Neural progenitor cell (in vitro differentiated cells): ENCODE measurements around the gene TRANK1. TPM values are rescaled to one million over a fixed set of nuclear protein-coding genes. Genes with fewer than 3 reads are reported as not detected.

Experiments used
- DNase-seq: peaks from one replicate; pipeline ENCODE4 v3.0.0-alpha.2; 2016; ENCODE audit warnings: low spot score
- H2AFZ ChIP-seq: fragments of 200-600 bp; sonication (generic); replicated peaks from 2 replicates; pipeline ENCODE4 v1.6.1; 2016; ENCODE audit warnings: antibody characterized with exemption
- H3F3A ChIP-seq: fragments of 200-600 bp; sonication (generic); 2 replicates; pipeline ENCODE4 v1.6.1; 2016; ENCODE audit warnings: antibody characterized with exemption, low read depth
- H3K27ac ChIP-seq: fragments of 200-600 bp; sonication (generic); 2 replicates; pipeline ENCODE4 v1.5.1; 2016; ENCODE audit warnings: mild to moderate bottlenecking
- H3K27me3 ChIP-seq: fragments of 200-600 bp; sonication (generic); 2 replicates; pipeline ENCODE4 v1.6.1; 2016; ENCODE audit warnings: mild to moderate bottlenecking, moderate library complexity
- H3K36me3 ChIP-seq: fragments of 200-600 bp; sonication (generic); 2 replicates; pipeline ENCODE4 v1.5.1; 2016
- H3K4me1 ChIP-seq: fragments of 200-600 bp; sonication (generic); 2 replicates; pipeline ENCODE4 v1.6.1; 2016; ENCODE audit warnings: mixed run types
- H3K4me2 ChIP-seq: fragments of 200-600 bp; sonication (generic); 2 replicates; pipeline ENCODE4 v1.6.1; 2016
- H3K4me3 ChIP-seq: fragments of 200-600 bp; sonication (generic); 2 replicates; pipeline ENCODE4 v1.5.1; 2016
- H3K79me2 ChIP-seq: fragments of 200-600 bp; sonication (generic); 2 replicates; pipeline ENCODE4 v1.6.1; 2016; ENCODE audit warnings: low read depth
- H3K9ac ChIP-seq: fragments of 200-600 bp; sonication (generic); 2 replicates; pipeline ENCODE4 v1.6.1; 2016
- H3K9me3 ChIP-seq: fragments of 200-600 bp; sonication (generic); 2 replicates; pipeline ENCODE4 v1.5.1; 2016; ENCODE audit warnings: low read depth
- H4K20me1 ChIP-seq: fragments of 200-600 bp; sonication (generic); 2 replicates; pipeline ENCODE4 v1.6.1; 2016; ENCODE audit warnings: low read depth
- H3K27ac Mint-ChIP-seq: 3 replicates; pipeline ENCODE4 v1.8.0; 2021; ENCODE audit warnings: mixed read lengths
- H3K27me3 Mint-ChIP-seq: 2 replicates; pipeline ENCODE4 v1.8.0; 2022; ENCODE audit warnings: low read depth, mild to moderate bottlenecking, inconsistent platforms, moderate library complexity, mixed read lengths; ENCODE audit not compliant: insufficient read depth
- H3K36me3 Mint-ChIP-seq: 3 replicates; pipeline ENCODE4 v1.8.0; 2021; ENCODE audit warnings: mixed read lengths
- H3K4me1 Mint-ChIP-seq: 3 replicates; pipeline ENCODE4 v1.8.0; 2021; ENCODE audit warnings: mixed read lengths
- H3K4me3 Mint-ChIP-seq: 3 replicates; pipeline ENCODE4 v1.8.0; 2021; ENCODE audit warnings: mild to moderate bottlenecking, moderate library complexity, mixed read lengths
- H3K9me3 Mint-ChIP-seq: 3 replicates; pipeline ENCODE4 v1.8.0; 2020; ENCODE audit warnings: mixed read lengths
- CTCF ChIP-seq: fragments of 200-600 bp; sonication (generic); IDR thresholded peaks from 2 replicates; pipeline ENCODE4 v1.5.1; 2017; ENCODE audit warnings: antibody characterized with exemption, mild to moderate bottlenecking
- EZH2 ChIP-seq: fragments of 200-600 bp; sonication (generic); IDR thresholded peaks from 2 replicates; pipeline ENCODE4 v1.6.1; 2017; ENCODE audit warnings: antibody characterized with exemption, mild to moderate bottlenecking, moderate library complexity
- EZH2phosphoT487 ChIP-seq: fragments of 200-600 bp; sonication (generic); IDR thresholded peaks from 2 replicates; pipeline ENCODE4 v1.6.1; 2017; ENCODE audit warnings: antibody characterized with exemption
- total RNA-seq: library from RNA; depleted of rRNA; stranded (reverse); fragments of >200 nt; gene quantifications from 2 replicates; pipeline ENCODE4 v1.2.3, GENCODE V29; 2015; ENCODE audit warnings: low replicate concordance

Gene TRANK1
- total RNA-seq, 1 donor from 2014 or later = 10.5 TPM

- H3K4me1 ChIP-seq = peaks cover 3% of the 10 kb centered on the region
- Mint-ChIP-seq H3K27me3 (no peaks in the 10 kb centered on the region), H3K4me1 (no peaks in the 10 kb centered on the region), H3K36me3 (peaks cover 2% of the 10 kb centered on the region), H3K4me3 (no peak overlapping the region), H3K27ac (no peak overlapping the region), H3K9me3 (peaks cover 4% of the 10 kb centered on the region)
- no peak for DNase-seq
- H3K27ac ChIP-seq = no peak overlapping the region
- no peaks in the 10 kb centered on the region for H3K9me3 ChIP-seq
- no peaks in the 10 kb centered on the region for H3K36me3 ChIP-seq
- no peaks in the 10 kb centered on the region for H3K27me3 ChIP-seq
- H4K20me1 ChIP-seq = no peaks in the 10 kb centered on the region
- no peak overlapping the region for H3K9ac ChIP-seq
- H3K4me2 ChIP-seq = no peak overlapping the region
- H2AFZ ChIP-seq = no peak overlapping the region
- H3F3A ChIP-seq = no peaks in the 10 kb centered on the region
- no peaks in the 10 kb centered on the region for H3K79me2 ChIP-seq
- H3K4me3 ChIP-seq = no peak overlapping the region
- TF ChIP-seq EZH2phosphoT487 (no peak), CTCF (no peak), EZH2 (no peak)
Measured at GRCh38 chr3:36846406-36846805, 98.4 kb downstream of the TRANK1 start.

GRCh38 chr3:36843065-36844051 lies 101.5 kb downstream of the TRANK1 start:
- H3K27ac ChIP-seq = no peak overlapping the region
- peak; percentile 65 for DNase-seq
- H3K9me3 Mint-ChIP-seq = peaks cover 6% of the 10 kb centered on the region
- H3K27me3 Mint-ChIP-seq = no peaks in the 10 kb centered on the region
- no peaks in the 10 kb centered on the region for H3F3A ChIP-seq
- peak; percentile 73 for TF ChIP-seq CTCF
- TF ChIP-seq EZH2phosphoT487 = no peak
- H3K9ac ChIP-seq = no peak overlapping the region
- H4K20me1 ChIP-seq = no peaks in the 10 kb centered on the region
- H3K4me2 ChIP-seq = no peak overlapping the region
- H3K9me3 ChIP-seq = no peaks in the 10 kb centered on the region
- no peak overlapping the region for H3K27ac Mint-ChIP-seq
- no peaks in the 10 kb centered on the region for H3K36me3 ChIP-seq
- no peaks in the 10 kb centered on the region for H3K27me3 ChIP-seq
- H3K79me2 ChIP-seq = no peaks in the 10 kb centered on the region
- no peak overlapping the region for H3K4me3 ChIP-seq
- H3K4me3 Mint-ChIP-seq = no peak overlapping the region
- H3K4me1 ChIP-seq = peaks cover 3% of the 10 kb centered on the region
- H2AFZ ChIP-seq = peak overlapping the region; percentile 74
- no peaks in the 10 kb centered on the region for H3K4me1 Mint-ChIP-seq
- H3K36me3 Mint-ChIP-seq = no peaks in the 10 kb centered on the region

GRCh38 chr3:36842275-36842674 lies 102.6 kb downstream of the TRANK1 start:
- no peaks in the 10 kb centered on the region for H3K27me3 Mint-ChIP-seq
- H3K4me1 ChIP-seq = peaks cover 3% of the 10 kb centered on the region
- H3F3A ChIP-seq = no peaks in the 10 kb centered on the region
- H3K4me2 ChIP-seq = no peak overlapping the region
- no peak overlapping the region for H2AFZ ChIP-seq
- H3K9me3 Mint-ChIP-seq = peaks cover 6% of the 10 kb centered on the region
- no peaks in the 10 kb centered on the region for H3K27me3 ChIP-seq
- no peak overlapping the region for H3K27ac ChIP-seq
- TF ChIP-seq EZH2 (no peak), CTCF (no peak), EZH2phosphoT487 (no peak)
- H4K20me1 ChIP-seq = no peaks in the 10 kb centered on the region
- H3K36me3 ChIP-seq = no peaks in the 10 kb centered on the region
- H3K36me3 Mint-ChIP-seq = no peaks in the 10 kb centered on the region
- H3K4me3 Mint-ChIP-seq = no peak overlapping the region
- H3K79me2 ChIP-seq = no peaks in the 10 kb centered on the region
- no peak overlapping the region for H3K27ac Mint-ChIP-seq
- H3K4me3 ChIP-seq = no peak overlapping the region
- no peaks in the 10 kb centered on the region for H3K4me1 Mint-ChIP-seq
- no peak overlapping the region for H3K9ac ChIP-seq
- H3K9me3 ChIP-seq = no peaks in the 10 kb centered on the region
- DNase-seq = no peak
